ENCODE results near the gene RANGRF.
A peak's percentile ranks its signal among the peaks of the same experiment; 100 is the strongest.
"Not testable (repeated sequence)": the region's sequence is repeated elsewhere in the genome, so short reads cannot be mapped to it uniquely, and the experiment has no call there.

Gene RANGRF

GRCh38 chr17:8288336-8289102 lies at the start of gene RANGRF:
RANGRF (plus strand) TSS chr17:8288670; CDS start chr17:8288789, 119 bp downstream.
- peak; percentile 49 for DNase-seq

- no peak for DNase-seq
Observed at GRCh38 chr17:8243827-8244226, 44.6 kb upstream of the RANGRF start.

GRCh38 chr17:8244768-8245167 lies 43.7 kb upstream of the RANGRF start:
- no peak for DNase-seq

GRCh38 chr17:8248751-8249607 lies 39.5 kb upstream of the RANGRF start, which contains the start of gene PFAS:
PFAS (plus strand) TSS chr17:8249289; CDS start chr17:8253938, 4,649 bp downstream.
- peak; percentile 95 for DNase-seq

- DNase-seq = no peak
Observed at GRCh38 chr17:8249621-8250500, 38.6 kb upstream of the RANGRF start.

GRCh38 chr17:8251411-8251810 lies 37.1 kb upstream of the RANGRF start:
- DNase-seq = not testable (repeated sequence)

- DNase-seq = no peak
Observed at GRCh38 chr17:8253801-8254200, 34.7 kb upstream of the RANGRF start.

- no peak for DNase-seq
Observed at GRCh38 chr17:8254881-8255280, 33.6 kb upstream of the RANGRF start.

- DNase-seq = no peak
Observed at GRCh38 chr17:8255499-8255898, 33.0 kb upstream of the RANGRF start.

- no peak for DNase-seq
Observed at GRCh38 chr17:8256291-8256690, 32.2 kb upstream of the RANGRF start.

- DNase-seq = no peak
Observed at GRCh38 chr17:8256691-8257090, 31.8 kb upstream of the RANGRF start.

GRCh38 chr17:8257801-8258200 lies 30.7 kb upstream of the RANGRF start:
- no peak for DNase-seq

- DNase-seq = no peak
Observed at GRCh38 chr17:8264320-8264719, 24.1 kb upstream of the RANGRF start.

GRCh38 chr17:8264836-8265542 lies 23.5 kb upstream of the RANGRF start:
- DNase-seq = no peak

GRCh38 chr17:8266648-8267479 lies 21.6 kb upstream of the RANGRF start:
- DNase-seq = no peak

- no peak for DNase-seq
Observed at GRCh38 chr17:8267480-8268147, 20.9 kb upstream of the RANGRF start.

GRCh38 chr17:8268550-8269298 lies 19.7 kb upstream of the RANGRF start:
- DNase-seq = no peak

GRCh38 chr17:8272421-8272820 lies 16.0 kb upstream of the RANGRF start:
- DNase-seq = no peak

- no peak for DNase-seq
Observed at GRCh38 chr17:8273884-8274444, 14.5 kb upstream of the RANGRF start.

- no peak for DNase-seq
Observed at GRCh38 chr17:8274816-8275215, 13.7 kb upstream of the RANGRF start.

Measured in NCI-H226 (cell line).